Loucy (cell line): ENCODE measurements around the gene RHCG.

ENCODE experiments used
- H2AFZ ChIP-seq: fragments of 200-600 bp; sonication (generic); 2 replicates; pipeline ENCODE4 v1.6.0; 2016; ENCODE audit warnings: antibody characterized with exemption, mild to moderate bottlenecking, low read length, moderate library complexity
- H3F3A ChIP-seq: fragments of 200-600 bp; 2 replicates; pipeline ENCODE4 v1.6.0; 2016; ENCODE audit warnings: antibody characterized with exemption, low read depth, mild to moderate bottlenecking
- H3K27me3 ChIP-seq: fragments of 200-600 bp; sonication (generic); 2 replicates; pipeline ENCODE4 v1.6.1; 2014; ENCODE audit warnings: low read length, mild to moderate bottlenecking; ENCODE audit not compliant: insufficient read depth, poor library complexity, severe bottlenecking
- H3K36me3 ChIP-seq: fragments of 200-600 bp; sonication (generic); 2 replicates; pipeline ENCODE4 v1.6.1; 2016; ENCODE audit warnings: low read length; ENCODE audit not compliant: insufficient read depth
- H3K4me1 ChIP-seq: fragments of 200-600 bp; sonication (generic); 2 replicates; pipeline ENCODE4 v1.5.1; 2014; ENCODE audit warnings: low read length, mild to moderate bottlenecking; ENCODE audit not compliant: insufficient read depth, poor library complexity, severe bottlenecking
- H3K4me2 ChIP-seq: fragments of 200-600 bp; sonication (generic); 2 replicates; pipeline ENCODE4 v1.6.0; 2014; ENCODE audit warnings: antibody characterized with exemption, low read length, low read depth, mild to moderate bottlenecking; ENCODE audit not compliant: poor library complexity, severe bottlenecking
- H3K4me3 ChIP-seq: fragments of 200-600 bp; sonication (generic); 2 replicates; pipeline ENCODE4 v1.5.1; 2014; ENCODE audit warnings: low read length, mild to moderate bottlenecking, mixed read lengths; ENCODE audit not compliant: poor library complexity, severe bottlenecking
- H3K79me2 ChIP-seq: fragments of 200-600 bp; sonication (generic); 2 replicates; pipeline ENCODE4 v1.6.1; 2014; ENCODE audit warnings: low read length; ENCODE audit not compliant: insufficient read depth
- H3K9ac ChIP-seq: fragments of 200-600 bp; sonication (generic); 2 replicates; pipeline ENCODE4 v1.6.0; 2014; ENCODE audit warnings: mild to moderate bottlenecking, low read depth, low read length, moderate library complexity; ENCODE audit not compliant: poor library complexity, severe bottlenecking
- H3K9me2 ChIP-seq: fragments of 200-600 bp; sonication (generic); replicated peaks from 2 replicates; pipeline ENCODE4 v1.6.1; 2016; ENCODE audit warnings: low read depth, low read length, mixed read lengths
- H3K9me3 ChIP-seq: fragments of 200-600 bp; sonication (generic); 2 replicates; pipeline ENCODE4 v1.6.1; 2014; ENCODE audit warnings: mild to moderate bottlenecking, antibody characterized with exemption, low read length, low read depth; ENCODE audit not compliant: insufficient read depth
- H4K20me1 ChIP-seq: fragments of 200-600 bp; sonication (generic); 2 replicates; pipeline ENCODE4 v1.6.0; 2014; ENCODE audit warnings: antibody characterized with exemption, low read length, mild to moderate bottlenecking; ENCODE audit not compliant: insufficient read depth, poor library complexity, severe bottlenecking
- CTCF ChIP-seq: fragments of 200-600 bp; sonication (generic); conservative IDR thresholded peaks from 2 replicates; pipeline ENCODE4 v1.5.1; 2014; ENCODE audit warnings: mild to moderate bottlenecking, antibody characterized with exemption, low read length
- EZH2phosphoT487 ChIP-seq: fragments of 200-600 bp; IDR thresholded peaks from 2 replicates; pipeline ENCODE4 v1.6.1; 2018; ENCODE audit warnings: antibody characterized with exemption, mild to moderate bottlenecking, moderate library complexity, borderline replicate concordance

Gene RHCG

DNA sequence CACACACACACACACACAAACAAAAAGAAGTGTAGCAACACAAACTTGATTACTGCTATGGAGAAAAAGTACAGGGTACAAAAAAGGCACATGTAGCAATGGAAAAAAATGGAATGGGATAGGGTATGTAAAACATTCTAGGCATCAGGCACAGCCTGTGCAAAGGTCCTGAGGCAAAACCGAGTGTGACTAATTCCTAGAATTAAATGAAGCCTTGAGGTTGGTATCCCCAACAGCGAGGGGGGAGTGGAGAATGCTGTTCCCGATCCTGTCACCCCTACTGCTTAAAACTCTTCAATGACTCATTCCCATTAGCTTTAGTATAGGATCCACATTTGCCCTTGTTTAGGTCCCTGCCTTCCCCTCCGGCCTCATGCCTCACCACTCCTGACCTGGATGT lies 37.9 kb downstream of the RHCG start:
- H3K4me2 ChIP-seq: no peak overlapping the region
- no peaks in the 10 kb centered on the region for H3K79me2 ChIP-seq
- H3K9ac ChIP-seq: no peak overlapping the region
- H3K36me3 ChIP-seq: no peaks in the 10 kb centered on the region
- TF ChIP-seq EZH2phosphoT487 (no peak), CTCF (no peak)
- no peak overlapping the region for H2AFZ ChIP-seq
- no peaks in the 10 kb centered on the region for H3K4me1 ChIP-seq
- peaks cover 48% of the 10 kb centered on the region for H3K27me3 ChIP-seq
- H3K9me2 ChIP-seq: no peaks in the 10 kb centered on the region
- H3K9me3 ChIP-seq: no peaks in the 10 kb centered on the region
- H4K20me1 ChIP-seq: no peaks in the 10 kb centered on the region
- no peaks in the 10 kb centered on the region for H3F3A ChIP-seq
- no peak overlapping the region for H3K4me3 ChIP-seq

DNA sequence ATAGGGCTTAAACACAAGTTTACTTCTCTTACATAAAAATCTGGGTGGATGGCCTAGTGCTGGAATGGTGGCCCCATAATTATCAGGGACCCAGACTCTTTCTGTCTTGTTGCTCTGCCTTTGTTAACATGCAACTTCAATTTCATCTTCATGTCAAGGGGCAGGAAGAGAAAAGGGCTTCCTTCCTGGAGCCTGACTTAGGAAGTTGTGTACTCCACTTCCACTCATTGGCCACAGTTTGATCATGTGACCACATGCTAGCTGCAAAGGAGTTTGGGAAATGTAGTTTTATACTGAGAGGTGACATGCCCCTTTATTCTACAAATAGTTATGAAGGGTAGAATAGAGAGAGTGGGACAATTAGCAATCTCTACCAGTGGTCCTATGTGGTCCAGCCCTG lies 39.3 kb downstream of the RHCG start:
- no peak overlapping the region for H3K9ac ChIP-seq
- H3K4me3 ChIP-seq: no peak overlapping the region
- TF ChIP-seq CTCF (no peak), EZH2phosphoT487 (no peak)
- no peaks in the 10 kb centered on the region for H3K9me3 ChIP-seq
- no peaks in the 10 kb centered on the region for H3F3A ChIP-seq
- no peaks in the 10 kb centered on the region for H3K9me2 ChIP-seq
- no peaks in the 10 kb centered on the region for H3K79me2 ChIP-seq
- H3K4me2 ChIP-seq: no peak overlapping the region
- H3K36me3 ChIP-seq: no peaks in the 10 kb centered on the region
- peaks cover 57% of the 10 kb centered on the region for H3K27me3 ChIP-seq
- H4K20me1 ChIP-seq: no peaks in the 10 kb centered on the region
- peak overlapping the region; percentile 39 for H2AFZ ChIP-seq
- no peaks in the 10 kb centered on the region for H3K4me1 ChIP-seq

- no peaks in the 10 kb centered on the region for H3K9me2 ChIP-seq
- no peaks in the 10 kb centered on the region for H3F3A ChIP-seq
- H3K27me3 ChIP-seq: peaks cover 62% of the 10 kb centered on the region
- no peak overlapping the region for H3K9ac ChIP-seq
- no peak for TF ChIP-seq EZH2phosphoT487
- no peak for TF ChIP-seq CTCF
- no peak overlapping the region for H2AFZ ChIP-seq
- H3K4me3 ChIP-seq: no peak overlapping the region
- H3K36me3 ChIP-seq: no peaks in the 10 kb centered on the region
- H3K9me3 ChIP-seq: no peaks in the 10 kb centered on the region
- no peaks in the 10 kb centered on the region for H3K4me1 ChIP-seq
- no peaks in the 10 kb centered on the region for H3K79me2 ChIP-seq
- no peak overlapping the region for H3K4me2 ChIP-seq
- no peaks in the 10 kb centered on the region for H4K20me1 ChIP-seq
Measured at GRCh38 chr15:89455535-89455934, 40.8 kb downstream of the RHCG start.
